Epithelial cell of esophagus (primary cell): ENCODE results near the gene IQSEC2.
A peak's percentile ranks its signal among the peaks of the same experiment; 100 is the strongest.

Experiments
- DNase-seq: peaks from one replicate; pipeline ENCODE4 v3.0.0; 2010; ENCODE audit warnings: low read depth
- H3K4me3 ChIP-seq: 2 replicates; pipeline ENCODE4 v1.5.1; 2011; ENCODE audit warnings: mild to moderate bottlenecking, low read length, control low read depth
- TF ChIP-seq, protein P1 (sequence below): IDR thresholded peaks from 2 replicates; pipeline ENCODE4 v1.5.1; 2011; ENCODE audit warnings: low read depth, mild to moderate bottlenecking, low read length, control low read depth, inconsistent platforms; ENCODE audit not compliant: insufficient read depth; ENCODE audit errors: missing control alignments

The IQSEC2 gene

GRCh38 chrX:53253293-53254020 is 27.9 kb downstream of the IQSEC2 start:
- TF ChIP-seq, protein P1, sequence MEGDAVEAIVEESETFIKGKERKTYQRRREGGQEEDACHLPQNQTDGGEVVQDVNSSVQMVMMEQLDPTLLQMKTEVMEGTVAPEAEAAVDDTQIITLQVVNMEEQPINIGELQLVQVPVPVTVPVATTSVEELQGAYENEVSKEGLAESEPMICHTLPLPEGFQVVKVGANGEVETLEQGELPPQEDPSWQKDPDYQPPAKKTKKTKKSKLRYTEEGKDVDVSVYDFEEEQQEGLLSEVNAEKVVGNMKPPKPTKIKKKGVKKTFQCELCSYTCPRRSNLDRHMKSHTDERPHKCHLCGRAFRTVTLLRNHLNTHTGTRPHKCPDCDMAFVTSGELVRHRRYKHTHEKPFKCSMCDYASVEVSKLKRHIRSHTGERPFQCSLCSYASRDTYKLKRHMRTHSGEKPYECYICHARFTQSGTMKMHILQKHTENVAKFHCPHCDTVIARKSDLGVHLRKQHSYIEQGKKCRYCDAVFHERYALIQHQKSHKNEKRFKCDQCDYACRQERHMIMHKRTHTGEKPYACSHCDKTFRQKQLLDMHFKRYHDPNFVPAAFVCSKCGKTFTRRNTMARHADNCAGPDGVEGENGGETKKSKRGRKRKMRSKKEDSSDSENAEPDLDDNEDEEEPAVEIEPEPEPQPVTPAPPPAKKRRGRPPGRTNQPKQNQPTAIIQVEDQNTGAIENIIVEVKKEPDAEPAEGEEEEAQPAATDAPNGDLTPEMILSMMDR = no peak
- no peak for DNase-seq
- H3K4me3 ChIP-seq = no peak overlapping the region

DNA sequence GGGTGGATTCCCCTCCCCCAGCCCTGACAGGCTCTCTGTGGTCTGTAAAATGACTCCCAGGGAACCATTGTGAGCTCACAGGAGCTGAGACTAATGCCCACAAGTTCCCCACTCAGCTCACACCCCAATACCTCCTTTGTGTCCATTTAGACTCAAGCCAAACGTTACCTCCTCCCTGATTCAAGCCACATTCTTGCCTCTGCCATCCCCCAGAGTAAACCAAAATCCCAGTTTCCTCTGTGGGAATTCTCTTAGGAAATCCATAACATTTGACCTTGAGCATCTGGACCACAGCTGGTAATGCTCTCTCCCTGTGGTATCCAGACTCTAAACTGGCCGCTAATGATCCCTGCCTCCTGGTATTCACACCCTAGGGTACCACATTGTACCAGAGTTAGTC is 30.1 kb downstream of the IQSEC2 start:
- H3K4me3 ChIP-seq = no peak overlapping the region
- no peak for DNase-seq
- TF ChIP-seq, protein P1 = no peak

- H3K4me3 ChIP-seq = no peak overlapping the region
- no peak for DNase-seq
- TF ChIP-seq, protein P1 = no peak
Observed at GRCh38 chrX:53250556-53250955, 30.8 kb downstream of the IQSEC2 start.

DNA sequence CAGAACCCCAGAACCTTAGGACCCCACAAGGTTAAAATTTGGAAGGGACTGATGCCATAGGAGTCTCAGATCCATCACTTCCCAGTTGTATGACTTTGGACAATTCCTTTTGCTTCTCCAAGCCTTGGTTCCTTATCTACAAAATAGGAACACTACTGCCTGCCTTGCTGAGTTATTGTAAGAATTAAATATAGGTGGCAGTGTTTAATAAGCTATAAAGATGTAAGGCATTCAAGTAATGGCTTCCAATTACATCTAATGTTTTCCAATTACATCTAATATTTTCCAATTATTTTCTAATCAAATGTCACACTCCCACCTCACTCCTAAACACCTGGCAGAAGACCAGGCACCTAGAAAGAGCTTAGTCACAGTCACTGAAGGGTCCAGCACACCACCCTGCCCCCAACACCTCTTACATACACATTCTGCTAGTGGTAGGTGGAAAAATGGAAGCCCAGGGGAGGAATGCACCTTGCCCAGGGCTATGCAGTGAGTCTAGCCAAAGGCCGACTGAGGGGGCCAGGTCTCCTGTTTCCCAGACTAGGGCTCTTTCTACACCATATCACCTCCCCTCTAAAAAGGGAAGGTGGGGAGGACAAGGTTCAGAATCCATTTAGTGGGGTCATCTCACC is 31.9 kb downstream of the IQSEC2 start:
- TF ChIP-seq, protein P1 = no peak
- DNase-seq = no peak
- H3K4me3 ChIP-seq = no peak overlapping the region

DNA sequence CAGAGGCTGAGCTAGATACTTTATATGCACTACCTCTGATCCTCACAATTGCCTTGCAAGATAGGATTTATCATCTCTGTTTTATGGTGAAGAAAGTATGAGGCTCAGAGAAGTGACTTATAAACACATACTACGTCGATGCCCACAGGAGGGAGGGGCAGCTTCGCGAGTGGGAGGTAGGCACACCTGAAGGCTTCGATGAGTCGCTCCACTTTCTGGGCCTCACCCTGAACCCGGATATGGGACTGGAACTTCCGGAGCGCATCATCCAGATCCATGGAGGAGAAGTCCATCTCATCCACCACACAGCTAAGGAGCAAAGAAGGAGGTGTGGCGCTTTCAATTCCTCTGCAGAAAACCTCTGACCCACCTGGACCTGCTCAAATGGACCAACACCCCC is 33.5 kb downstream of the IQSEC2 start:
- TF ChIP-seq, protein P1 = no peak
- DNase-seq = peak; percentile 59
- H3K4me3 ChIP-seq = no peak overlapping the region

DNA sequence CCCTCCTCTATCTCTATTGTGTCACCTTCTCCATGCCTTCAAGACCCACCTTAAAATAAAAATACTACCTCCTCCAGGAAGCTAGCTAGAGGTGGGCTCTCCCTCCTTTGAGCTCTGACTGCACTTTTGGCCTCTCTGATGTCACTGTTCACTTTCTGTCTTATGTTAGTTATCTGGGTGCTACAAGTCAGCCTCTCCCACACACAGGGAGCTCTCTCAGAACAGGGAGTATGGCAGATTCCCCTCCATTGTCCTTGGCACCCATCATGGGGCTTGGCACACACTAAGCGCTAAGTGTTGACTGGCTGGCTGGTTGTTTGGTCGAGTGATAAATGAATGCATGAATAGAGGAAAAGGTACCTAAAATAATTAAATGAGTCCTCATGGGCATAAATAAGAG is 35.2 kb downstream of the IQSEC2 start:
- no peak overlapping the region for H3K4me3 ChIP-seq
- DNase-seq = no peak
- TF ChIP-seq, protein P1 = no peak
